ENCODE results near the gene DISP2. TPM values are rescaled to one million over a fixed set of nuclear protein-coding genes. Genes with fewer than 3 reads are reported as not detected.

Gene DISP2
- 1 to 10 TPM in 1 of 3 donors, under 1 TPM in 2; 0.03 to 1.1 (median 0.38) TPM for polyA plus RNA-seq

- peak within 1 kb of the TSS; percentile 78 to 89 (median 85) for H3K4me3 Mint-ChIP-seq
- H3K4me1 Mint-ChIP-seq, result peaks cover 11 to 20% of the 10 kb centered on the region in 2 donors
- peak; percentile 91 to 93 (median 91) for DNase-seq
- H3K27me3 Mint-ChIP-seq (ENCODE audit: low read depth in 3 of 3), result peaks cover 3 to 10% (median 8%) of the 10 kb centered on the region in 3 donors
- no peaks in the 10 kb centered on the region for H3K9me3 Mint-ChIP-seq
- H3K36me3 Mint-ChIP-seq, result peaks cover 0 to 6% (median 4%) of the 10 kb centered on the region in 3 donors
- H3K27ac Mint-ChIP-seq, result peak within 1 kb of the TSS in 1 of 6 donors; percentile 37
Observed at GRCh38 chr15:40357723-40358470, at the start of gene DISP2. DISP2 (plus strand) TSS chr15:40358219; CDS start chr15:40358322, 103 bp downstream.

GRCh38 chr15:40309344-40309862 lies 48.6 kb upstream of the DISP2 start:
- peaks cover 0 to 3% (median 0%) of the 10 kb centered on the region in 3 donors for H3K36me3 Mint-ChIP-seq
- no peaks in the 10 kb centered on the region for H3K9me3 Mint-ChIP-seq
- H3K27me3 Mint-ChIP-seq (ENCODE audit: low read depth in 3 of 3), result peaks cover 2 to 4% (median 3%) of the 10 kb centered on the region in 3 donors
- H3K4me3 Mint-ChIP-seq, result peak overlapping the region; percentile 94 to 99 (median 97)
- peak overlapping the region; percentile 90 to 97 (median 94) for H3K27ac Mint-ChIP-seq
- H3K4me1 Mint-ChIP-seq, result peaks cover 75 to 81% of the 10 kb centered on the region in 2 donors
- no peak for DNase-seq

- peak; percentile 50 to 64 (median 59) for DNase-seq
- peaks cover 2 to 4% (median 3%) of the 10 kb centered on the region in 3 donors for H3K27me3 Mint-ChIP-seq (ENCODE audit: low read depth in 3 of 3)
- no peaks in the 10 kb centered on the region for H3K9me3 Mint-ChIP-seq
- H3K4me1 Mint-ChIP-seq, result peaks cover 76 to 81% of the 10 kb centered on the region in 2 donors
- peak overlapping the region; percentile 80 to 99 (median 95) for H3K4me3 Mint-ChIP-seq
- no peaks in the 10 kb centered on the region for H3K36me3 Mint-ChIP-seq
- peak overlapping the region; percentile 87 to 97 (median 93) for H3K27ac Mint-ChIP-seq
Observed at GRCh38 chr15:40310001-40310959, 47.7 kb upstream of the DISP2 start.

- no peak for DNase-seq
- H3K4me3 Mint-ChIP-seq, result no peak overlapping the region
- H3K27ac Mint-ChIP-seq, result peak overlapping the region in 2 of 6 donors; percentile 33 to 56
- no peaks in the 10 kb centered on the region for H3K9me3 Mint-ChIP-seq
- peaks cover 77 to 81% of the 10 kb centered on the region in 2 donors for H3K4me1 Mint-ChIP-seq
- H3K36me3 Mint-ChIP-seq, result no peaks in the 10 kb centered on the region
- H3K27me3 Mint-ChIP-seq (ENCODE audit: low read depth in 3 of 3), result peaks cover 2 to 4% (median 3%) of the 10 kb centered on the region in 3 donors
Observed at GRCh38 chr15:40310993-40311392, 47.0 kb upstream of the DISP2 start.

GRCh38 chr15:40312370-40313158 lies 45.5 kb upstream of the DISP2 start:
- H3K27me3 Mint-ChIP-seq (ENCODE audit: low read depth in 3 of 3), result peaks cover 2 to 3% (median 3%) of the 10 kb centered on the region in 3 donors
- H3K4me1 Mint-ChIP-seq, result peaks cover 75 to 76% of the 10 kb centered on the region in 2 donors
- H3K4me3 Mint-ChIP-seq, result peak overlapping the region in 4 of 5 donors; percentile 79 to 92 (median 84)
- H3K9me3 Mint-ChIP-seq, result no peaks in the 10 kb centered on the region
- no peaks in the 10 kb centered on the region for H3K36me3 Mint-ChIP-seq
- H3K27ac Mint-ChIP-seq, result peak overlapping the region; percentile 46 to 99 (median 94)
- no peak for DNase-seq

GRCh38 chr15:40313531-40314398 lies 44.3 kb upstream of the DISP2 start:
- H3K27me3 Mint-ChIP-seq (ENCODE audit: low read depth in 3 of 3), result peaks cover 0 to 3% (median 3%) of the 10 kb centered on the region in 3 donors
- peak overlapping the region; percentile 79 to 92 (median 84) for H3K4me3 Mint-ChIP-seq
- H3K9me3 Mint-ChIP-seq, result no peaks in the 10 kb centered on the region
- peak; percentile 75 to 87 (median 82) for DNase-seq
- H3K27ac Mint-ChIP-seq, result peak overlapping the region; percentile 91 to 99 (median 98)
- no peaks in the 10 kb centered on the region for H3K36me3 Mint-ChIP-seq
- peaks cover 69 to 70% of the 10 kb centered on the region in 2 donors for H3K4me1 Mint-ChIP-seq

- H3K4me3 Mint-ChIP-seq, result peak overlapping the region; percentile 21 to 59 (median 42)
- H3K27me3 Mint-ChIP-seq (ENCODE audit: low read depth in 3 of 3), result peaks cover 0 to 3% (median 3%) of the 10 kb centered on the region in 3 donors
- peak overlapping the region; percentile 78 to 99 (median 94) for H3K27ac Mint-ChIP-seq
- H3K36me3 Mint-ChIP-seq, result no peaks in the 10 kb centered on the region
- no peaks in the 10 kb centered on the region for H3K9me3 Mint-ChIP-seq
- DNase-seq, result no peak
- H3K4me1 Mint-ChIP-seq, result peaks cover 59 to 60% of the 10 kb centered on the region in 2 donors
Observed at GRCh38 chr15:40314723-40315276, 43.2 kb upstream of the DISP2 start.

GRCh38 chr15:40316931-40317330 lies 41.1 kb upstream of the DISP2 start:
- H3K27ac Mint-ChIP-seq, result peak overlapping the region in 2 of 6 donors; percentile 62 to 82
- no peaks in the 10 kb centered on the region for H3K9me3 Mint-ChIP-seq
- no peak for DNase-seq
- peaks cover 4 to 6% (median 4%) of the 10 kb centered on the region in 3 donors for H3K27me3 Mint-ChIP-seq (ENCODE audit: low read depth in 3 of 3)
- no peak overlapping the region for H3K4me3 Mint-ChIP-seq
- H3K4me1 Mint-ChIP-seq, result peaks cover 56 to 62% of the 10 kb centered on the region in 2 donors
- H3K36me3 Mint-ChIP-seq, result no peaks in the 10 kb centered on the region

- Mint-ChIP-seq H3K9me3 (no peaks in the 10 kb centered on the region), H3K36me3 (no peaks in the 10 kb centered on the region), H3K4me3 (no peak overlapping the region), H3K4me1 (peaks cover 50 to 62% of the 10 kb centered on the region in 2 donors), H3K27ac (no peak overlapping the region), H3K27me3 (ENCODE audit: low read depth in 3 of 3) (peaks cover 5 to 6% (median 6%) of the 10 kb centered on the region in 3 donors)
- no peak for DNase-seq
Observed at GRCh38 chr15:40317580-40317979, 40.4 kb upstream of the DISP2 start.

GRCh38 chr15:40320409-40320808 lies 37.6 kb upstream of the DISP2 start:
- Mint-ChIP-seq H3K27me3 (ENCODE audit: low read depth in 3 of 3) (peaks cover 5 to 8% (median 7%) of the 10 kb centered on the region in 3 donors), H3K36me3 (peaks cover 0 to 4% (median 0%) of the 10 kb centered on the region in 3 donors), H3K4me1 (peaks cover 35 to 48% of the 10 kb centered on the region in 2 donors), H3K27ac (no peak overlapping the region), H3K9me3 (no peaks in the 10 kb centered on the region), H3K4me3 (no peak overlapping the region)
- DNase-seq, result no peak

GRCh38 chr15:40320931-40321371 lies 37.1 kb upstream of the DISP2 start:
- DNase-seq, result peak; percentile 61 to 69 (median 62)
- Mint-ChIP-seq H3K36me3 (peaks cover 0 to 4% (median 0%) of the 10 kb centered on the region in 3 donors), H3K9me3 (no peaks in the 10 kb centered on the region), H3K4me3 (peak overlapping the region in 4 of 5 donors; percentile 5 to 60 (median 23)), H3K27ac (peak overlapping the region in 5 of 6 donors; percentile 66 to 77 (median 72)), H3K4me1 (peaks cover 35 to 46% of the 10 kb centered on the region in 2 donors), H3K27me3 (ENCODE audit: low read depth in 3 of 3) (peaks cover 5 to 8% (median 7%) of the 10 kb centered on the region in 3 donors)
